ENCODE results near the gene RASA3. TPM values are rescaled to one million over a fixed set of nuclear protein-coding genes. Genes with fewer than 3 reads are reported as not detected.

RASA3 gene
- total and polyA plus RNA-seq, 2 of the 8 experiments (the other 6 are each of a cell fraction or from before 2014, with no cell fraction given) = 7.5 to 21.9 TPM

GRCh38 chr13:114065141-114065925 is 67.1 kb downstream of the RASA3 start:
- Histone ChIP-seq H3K56ac (replicated peaks; ENCODE audit: insufficient read length, low read depth, low read length) (no peak overlapping the region), H3K4ac (replicated peaks; ENCODE audit: insufficient read length, low read depth, low read length) (peak overlapping the region; percentile 92), H3K27me3 (replicated peaks in 1 of 4; ENCODE audit: control insufficient read depth in 3 of 4, extremely low read depth in 1 of 4, insufficient read depth in 3 of 4, low read length in 3 of 4) (no peaks in the 10 kb centered on the region), H3K27ac (ENCODE audit: low read depth, low read length) (peak overlapping the region; percentile 11; the same call in 1 of the 2 replicates), H3K4me1 (replicated peaks in 1 of 4; ENCODE audit: control insufficient read depth in 3 of 4, insufficient read depth in 4 of 4, low read length in 3 of 4) (peaks cover 4 to 19% (median 15%) of the 10 kb centered on the region in 4 experiments), H4K8ac (ENCODE audit: extremely low read depth, insufficient read depth, low read length) (peak overlapping the region; percentile 96), H3K14ac (ENCODE audit: insufficient read length) (no peak overlapping the region), H3K79me1 (ENCODE audit: low read depth, low read length) (peaks cover 2% of the 10 kb centered on the region; the same call in 1 of the 2 replicates), H4K91ac (replicated peaks; ENCODE audit: insufficient read length, low read length) (peak overlapping the region; percentile 50), H3K79me2 (ENCODE audit: control insufficient read depth in 1 of 2, insufficient read depth in 2 of 2, low read length in 2 of 2) (no peaks in the 10 kb centered on the region; a peak in 1 of 4 replicates), H3K23me2 (ENCODE audit: low read depth, low read length) (no peaks in the 10 kb centered on the region; the same call in 1 of the 2 replicates), H2AFZ (ENCODE audit: low read length) (no peak overlapping the region), H2BK120ac (replicated peaks; ENCODE audit: low read depth, low read length) (peak overlapping the region; percentile 47), H4K20me1 (replicated peaks in 1 of 2; ENCODE audit: control insufficient read depth in 1 of 2, insufficient read depth in 2 of 2, low read length in 2 of 2) (no peaks in the 10 kb centered on the region), H3K23ac (ENCODE audit: insufficient read length) (no peak overlapping the region), H3K9me3 (ENCODE audit: insufficient read depth in 2 of 2, low read depth in 1 of 2, low read length in 1 of 2) (no peaks in the 10 kb centered on the region; a peak in 1 of 4 replicates), H2AK5ac (ENCODE audit: low read depth, low read length) (peak overlapping the region; percentile 90; the same call in 1 of the 2 replicates), H3K9ac (replicated peaks in 1 of 4; ENCODE audit: extremely low read depth in 1 of 4, low read depth in 3 of 4, low read length in 3 of 4) (peak overlapping the region in 2 of 4 experiments; percentile 5 to 18; a peak in 2 of 7 replicates), H3K18ac (ENCODE audit: extremely low read depth, low read length) (peak overlapping the region; percentile 95), H3K4me3 (ENCODE audit: extremely low read depth in 1 of 4, insufficient read depth in 2 of 4, low read depth in 3 of 4, low read length in 4 of 4) (peak overlapping the region in 2 of 4 experiments; percentile 23 to 52; a peak in 4 of 8 replicates), H2BK12ac (ENCODE audit: low read depth, low read length) (peak overlapping the region; percentile 90; the same call in 1 of the 2 replicates), H3K36me3 (ENCODE audit: control insufficient read depth in 2 of 4, insufficient read depth in 4 of 4, low read length in 3 of 4) (no peaks in the 10 kb centered on the region), H2BK5ac (ENCODE audit: low read depth, low read length) (peak overlapping the region; percentile 85), H3K4me2 (ENCODE audit: insufficient read depth in 1 of 2, low read depth in 2 of 2, low read length in 2 of 2) (peak overlapping the region; percentile 48 to 65), H2BK20ac (ENCODE audit: low read length) (no peak overlapping the region), H2BK15ac (ENCODE audit: low read length) (peak overlapping the region; percentile 100; the same call in 1 of the 2 replicates), H4K5ac (ENCODE audit: insufficient read length, low read depth, low read length) (peak overlapping the region; percentile 41)
- DNase-seq (ENCODE audit: low read depth in 1 of 2, low spot score in 2 of 2) = peak; percentile 43 to 77
- 34% methylated on average over 25 of the region's 25 CpGs; no CpG with 5 or more reads in 1 of the 2 experiments for WGBS, 2 experiments (ENCODE audit: extremely low coverage in 1 of 2, insufficient coverage in 1 of 2, insufficient read length in 1 of 2, insufficient replicate concordance in 2 of 2, low coverage in 1 of 2, low lambda C conversion rate in 2 of 2, missing lambda C conversion rate in 1 of 2)
- ChIA-PET CTCF (ENCODE audit: partially characterized antibody) (interaction anchor here (0.8 to 1.8 kb wide), 4 partner anchors 9 to 164 kb away, joined by 3 to 6 read pairs (median 3); no protein-coding TSS in a partner anchor), POLR2A (ENCODE audit: partially characterized antibody) (interaction anchor here (1.0 to 1.4 kb wide), 3 partner anchors 11 to 66 kb away, joined by 3 to 4 read pairs (median 4); no protein-coding TSS in a partner anchor)
- no peak for FAIRE-seq
- TF ChIP-seq YY1 (IDR thresholded peaks at IDR 0.05; ENCODE audit: low read depth, low read length) (no peak), CBX5 (IDR thresholded peaks at IDR 0.05; ENCODE audit: low read depth, low read length) (no peak), POU5F1 (IDR thresholded peaks at IDR 0.05; ENCODE audit: low read depth, low read length) (no peak), HDAC6 (IDR thresholded peaks at IDR 0.05; ENCODE audit: low read depth, low read length) (no peak), RBBP5 (IDR thresholded peaks at IDR 0.05; ENCODE audit: borderline replicate concordance, low read depth, low read length) (peak; percentile 63; the same call in 1 of the 2 replicates), MAFK (IDR thresholded peaks at IDR 0.05; ENCODE audit: low read depth, low read length) (peak; percentile 79), TBP (IDR thresholded peaks at IDR 0.05; ENCODE audit: low read depth, low read length) (no peak), ATF3 (IDR thresholded peaks at IDR 0.05; ENCODE audit: insufficient read depth, low read depth, low read length) (peak; percentile 66; the same call in 1 of the 2 replicates), RAD21 (IDR thresholded peaks at IDR 0.05 in 1 of 2, conservative IDR thresholded peaks at IDR 0.05 in 1 of 2; ENCODE audit: low read depth in 2 of 2, low read length in 2 of 2) (peak in 1 of 2 experiments; percentile 7; a peak in 1 of 4 replicates)
